WTC11 (cell line): ENCODE results near the gene CYP4X1. TPM values are rescaled to one million over a fixed set of nuclear protein-coding genes. Genes with fewer than 3 reads are reported as not detected.

Source experiments
- ATAC-seq: fragments of 200-7000 bp; cut with Tn5 transposase; 2 replicates; pipeline ENCODE4 v1.10.0; 2021; ENCODE audit warnings: mild to moderate bottlenecking, moderate library complexity
- CTCF ChIA-PET: fragments of 300-600 bp; sonication (Branson Sonifier 250); formaldehyde crosslinking; loops from one replicate; lab custom pipeline; 2021; ENCODE audit warnings: antibody characterized with exemption; lab: Charles Lee
- POLR2A ChIA-PET: fragments of 350-600 bp; sonication (Branson Sonifier 250); formaldehyde crosslinking; loops from one replicate; lab custom pipeline; 2021; ENCODE audit warnings: antibody characterized with exemption; lab: Charles Lee
- DNase-seq: peaks from one replicate; pipeline ENCODE4 v3.0.0; 2021; ENCODE audit warnings: low spot score
- H3K27ac Mint-ChIP-seq: 2 replicates; pipeline ENCODE4 v1.8.0; 2021; ENCODE audit warnings: mixed read lengths
- H3K27me3 Mint-ChIP-seq: 2 replicates; pipeline ENCODE4 v1.8.0; 2021; ENCODE audit warnings: low read depth, mild to moderate bottlenecking, moderate library complexity, mixed read lengths
- H3K36me3 Mint-ChIP-seq: 2 replicates; pipeline ENCODE4 v1.8.0; 2021; ENCODE audit warnings: mixed read lengths
- H3K4me1 Mint-ChIP-seq: 2 replicates; pipeline ENCODE4 v1.8.0; 2022; ENCODE audit warnings: mixed read lengths
- H3K4me3 Mint-ChIP-seq: 2 replicates; pipeline ENCODE4 v1.8.0; 2021; ENCODE audit warnings: mild to moderate bottlenecking, moderate library complexity, mixed read lengths
- H3K9me3 Mint-ChIP-seq: 2 replicates; pipeline ENCODE4 v1.8.0; 2021; ENCODE audit warnings: mixed read lengths
- CREM ChIP-seq: sonication (generic); formaldehyde crosslinking; IDR thresholded peaks from 2 replicates; pipeline ENCODE4 v1.8.1; 2022; ENCODE audit warnings: mild to moderate bottlenecking, missing genetic modification reagents, moderate library complexity
- EMX1 ChIP-seq: fragments of 250-450 bp; sonication (Bioruptor Pico); IDR thresholded peaks from 2 replicates; pipeline ENCODE4 v1.8.0; 2021; ENCODE audit warnings: mild to moderate bottlenecking
- GRHL2 ChIP-seq: fragments of 250-450 bp; sonication (Bioruptor Pico); IDR thresholded peaks from 2 replicates; pipeline ENCODE4 v1.8.0; 2022; ENCODE audit warnings: mild to moderate bottlenecking, moderate library complexity; ENCODE audit not compliant: insufficient replicate concordance, severe bottlenecking
- JUN ChIP-seq: sonication (generic); formaldehyde crosslinking; IDR thresholded peaks from 2 replicates; pipeline ENCODE4 v1.8.0; 2023; ENCODE audit warnings: mild to moderate bottlenecking, missing genetic modification reagents
- MXD4 ChIP-seq: fragments of 250-450 bp; sonication (Bioruptor Pico); IDR thresholded peaks from 2 replicates; pipeline ENCODE4 v1.8.0; 2021; ENCODE audit warnings: mild to moderate bottlenecking, moderate library complexity, borderline replicate concordance
- MYBL2 ChIP-seq: sonication (generic); formaldehyde crosslinking; IDR thresholded peaks from 2 replicates; pipeline ENCODE4 v1.8.1; 2023; ENCODE audit warnings: mild to moderate bottlenecking, moderate library complexity, missing genetic modification reagents
- NR1H2 ChIP-seq: sonication (generic); formaldehyde crosslinking; IDR thresholded peaks from 2 replicates; pipeline ENCODE4 v1.9.0; 2021; ENCODE audit warnings: mild to moderate bottlenecking, moderate library complexity, missing genetic modification reagents
- NR3C1 ChIP-seq: sonication (generic); formaldehyde crosslinking; conservative IDR thresholded peaks from 2 replicates; pipeline ENCODE4 v1.8.1; 2023; ENCODE audit warnings: low read depth, mild to moderate bottlenecking, missing genetic modification reagents
- OVOL2 ChIP-seq: fragments of 250-450 bp; sonication (Bioruptor Pico); IDR thresholded peaks from 2 replicates; pipeline ENCODE4 v1.9.0; 2021; ENCODE audit warnings: mild to moderate bottlenecking, borderline replicate concordance
- SMAD3 ChIP-seq: sonication (generic); formaldehyde crosslinking; IDR thresholded peaks from 2 replicates; pipeline ENCODE4 v1.8.0; 2022; ENCODE audit warnings: missing genetic modification reagents, mild to moderate bottlenecking, borderline replicate concordance
- TEAD4 ChIP-seq: sonication (generic); formaldehyde crosslinking; IDR thresholded peaks from 2 replicates; pipeline ENCODE4 v1.8.0; 2022; ENCODE audit warnings: mild to moderate bottlenecking, missing genetic modification reagents
- ZBTB21 ChIP-seq: sonication (generic); formaldehyde crosslinking; IDR thresholded peaks from 2 replicates; pipeline ENCODE4 v1.8.1; 2023; ENCODE audit warnings: mild to moderate bottlenecking, missing genetic modification reagents, borderline replicate concordance
- ZNF138 ChIP-seq: sonication (generic); formaldehyde crosslinking; conservative IDR thresholded peaks from 2 replicates; pipeline ENCODE4 v1.8.1; 2022; ENCODE audit warnings: mild to moderate bottlenecking, moderate library complexity, missing genetic modification reagents
- ZNF317 ChIP-seq: sonication (generic); formaldehyde crosslinking; IDR thresholded peaks from 2 replicates; pipeline ENCODE4 v1.8.1; 2023; ENCODE audit warnings: low read depth, mild to moderate bottlenecking, moderate library complexity, missing genetic modification reagents, borderline replicate concordance
- ZNF671 ChIP-seq: fragments of 250-450 bp; sonication (Bioruptor Pico); IDR thresholded peaks from 2 replicates; pipeline ENCODE4 v1.8.0; 2021; ENCODE audit warnings: mild to moderate bottlenecking
- total RNA-seq: library from RNA; stranded (reverse); gene quantifications from 3 replicates; pipeline ENCODE4 v1.2.3, GENCODE V29; 2021
- TF ChIP-seq, protein P1 (sequence below): sonication (generic); formaldehyde crosslinking; IDR thresholded peaks from 2 replicates; pipeline ENCODE4 v1.8.1; 2023; ENCODE audit warnings: mild to moderate bottlenecking, moderate library complexity, missing genetic modification reagents
- TF ChIP-seq, protein P2 (sequence below): sonication (generic); formaldehyde crosslinking; IDR thresholded peaks from 2 replicates; pipeline ENCODE4 v1.8.1; 2022; ENCODE audit warnings: low read depth, mild to moderate bottlenecking, moderate library complexity, missing genetic modification reagents, borderline replicate concordance
- TF ChIP-seq, protein P3 (sequence below): sonication (generic); formaldehyde crosslinking; IDR thresholded peaks from 2 replicates; pipeline ENCODE4 v1.8.1; 2022; ENCODE audit warnings: missing genetic modification reagents, borderline replicate concordance
- TF ChIP-seq, protein P4 (sequence below): sonication (generic); formaldehyde crosslinking; IDR thresholded peaks from 2 replicates; pipeline ENCODE4 v1.8.1; 2023; ENCODE audit warnings: mild to moderate bottlenecking, missing genetic modification reagents, moderate library complexity
- TF ChIP-seq, protein P5 (sequence below): fragments of 250-450 bp; sonication (Bioruptor Pico); IDR thresholded peaks from 2 replicates; pipeline ENCODE4 v1.9.0; 2021; ENCODE audit warnings: mild to moderate bottlenecking
- TF ChIP-seq, protein P6 (sequence below): sonication (generic); formaldehyde crosslinking; IDR thresholded peaks from 2 replicates; pipeline ENCODE4 v1.8.0; 2023; ENCODE audit warnings: missing genetic modification reagents
- TF ChIP-seq, protein P7 (sequence below): sonication (generic); formaldehyde crosslinking; IDR thresholded peaks from 2 replicates; pipeline ENCODE4 v1.8.0; 2022; ENCODE audit warnings: mild to moderate bottlenecking, missing genetic modification reagents

CYP4X1 gene
- total RNA-seq, 1 experiment from 2014 or later = 1.3 TPM

DNA sequence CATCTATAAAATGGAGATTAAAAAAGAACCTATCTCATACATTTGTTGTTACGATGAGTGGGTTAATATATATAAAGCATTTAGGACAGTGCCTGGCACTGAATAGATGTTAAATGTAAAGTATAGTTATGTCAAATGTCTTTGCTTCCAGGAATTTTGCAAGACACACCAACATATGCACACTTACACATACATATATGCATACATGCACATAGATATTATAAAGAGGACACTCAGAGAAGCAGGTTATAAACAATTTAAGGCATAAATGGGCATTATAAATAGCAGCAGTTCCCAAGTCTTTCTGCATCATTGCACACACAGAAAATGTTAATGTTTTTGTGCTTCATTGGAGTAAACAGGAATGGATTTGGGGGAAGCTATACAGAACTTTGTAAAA is 13.3 kb downstream of the CYP4X1 start:
- TF ChIP-seq CREM (no peak), MYBL2 (no peak), NR1H2 (CRISPR knock-in tag) (no peak)
- TF ChIP-seq, protein P1, sequence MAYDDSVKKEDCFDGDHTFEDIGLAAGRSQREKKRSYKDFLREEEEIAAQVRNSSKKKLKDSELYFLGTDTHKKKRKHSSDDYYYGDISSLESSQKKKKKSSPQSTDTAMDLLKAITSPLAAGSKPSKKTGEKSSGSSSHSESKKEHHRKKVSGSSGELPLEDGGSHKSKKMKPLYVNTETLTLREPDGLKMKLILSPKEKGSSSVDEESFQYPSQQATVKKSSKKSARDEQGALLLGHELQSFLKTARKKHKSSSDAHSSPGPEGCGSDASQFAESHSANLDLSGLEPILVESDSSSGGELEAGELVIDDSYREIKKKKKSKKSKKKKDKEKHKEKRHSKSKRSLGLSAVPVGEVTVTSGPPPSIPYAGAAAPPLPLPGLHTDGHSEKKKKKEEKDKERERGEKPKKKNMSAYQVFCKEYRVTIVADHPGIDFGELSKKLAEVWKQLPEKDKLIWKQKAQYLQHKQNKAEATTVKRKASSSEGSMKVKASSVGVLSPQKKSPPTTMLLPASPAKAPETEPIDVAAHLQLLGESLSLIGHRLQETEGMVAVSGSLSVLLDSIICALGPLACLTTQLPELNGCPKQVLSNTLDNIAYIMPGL = no peak
- H3K9me3 Mint-ChIP-seq = no peaks in the 10 kb centered on the region
- no peak overlapping the region for H3K27ac Mint-ChIP-seq
- H3K36me3 Mint-ChIP-seq = no peaks in the 10 kb centered on the region
- POLR2A ChIA-PET = interaction anchor here (0.7 kb wide), 1 partner anchor 540 kb away, joined by 3 read pairs; no protein-coding TSS in a partner anchor
- CTCF ChIA-PET = interaction anchor here (0.9 kb wide), 1 partner anchor 11 kb away, joined by 4 read pairs; no protein-coding TSS in a partner anchor
- H3K27me3 Mint-ChIP-seq = peaks cover 10% of the 10 kb centered on the region; the same call in 1 of the 2 replicates
- ATAC-seq (no peak), DNase-seq (no peak)
- H3K4me3 Mint-ChIP-seq = no peak overlapping the region
- no peaks in the 10 kb centered on the region for H3K4me1 Mint-ChIP-seq

DNA sequence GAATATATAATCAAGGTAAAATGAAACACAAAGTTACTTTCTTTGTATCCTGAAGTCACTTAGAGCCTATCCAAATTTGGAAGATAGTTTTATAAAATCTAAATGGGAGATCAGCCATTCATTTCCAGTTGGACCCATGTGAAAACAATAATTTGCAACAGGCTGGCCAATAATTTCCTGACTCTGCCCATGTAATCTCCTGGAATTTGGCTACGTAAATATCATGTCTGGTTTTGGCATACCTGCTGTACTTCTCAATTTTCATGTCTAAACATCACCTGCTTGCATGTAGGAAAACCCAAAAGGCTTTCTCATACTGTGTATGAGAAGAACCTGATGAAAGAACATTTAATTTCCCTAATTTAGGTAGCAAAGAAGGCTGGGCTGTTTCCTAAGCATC is 35.9 kb downstream of the CYP4X1 start:
- TF ChIP-seq EMX1 (CRISPR knock-in tag) (no peak), JUN (no peak), ZNF671 (CRISPR knock-in tag) (no peak), ZNF317 (CRISPR knock-in tag) (no peak), CREM (no peak), MXD4 (CRISPR knock-in tag) (no peak), SMAD3 (CRISPR knock-in tag) (no peak), ZBTB21 (CRISPR knock-in tag) (no peak), TEAD4 (CRISPR knock-in tag) (no peak), NR3C1 (no peak), GRHL2 (CRISPR knock-in tag) (no peak), OVOL2 (CRISPR knock-in tag) (no peak), ZNF138 (CRISPR knock-in tag) (no peak)
- TF ChIP-seq, protein P2, sequence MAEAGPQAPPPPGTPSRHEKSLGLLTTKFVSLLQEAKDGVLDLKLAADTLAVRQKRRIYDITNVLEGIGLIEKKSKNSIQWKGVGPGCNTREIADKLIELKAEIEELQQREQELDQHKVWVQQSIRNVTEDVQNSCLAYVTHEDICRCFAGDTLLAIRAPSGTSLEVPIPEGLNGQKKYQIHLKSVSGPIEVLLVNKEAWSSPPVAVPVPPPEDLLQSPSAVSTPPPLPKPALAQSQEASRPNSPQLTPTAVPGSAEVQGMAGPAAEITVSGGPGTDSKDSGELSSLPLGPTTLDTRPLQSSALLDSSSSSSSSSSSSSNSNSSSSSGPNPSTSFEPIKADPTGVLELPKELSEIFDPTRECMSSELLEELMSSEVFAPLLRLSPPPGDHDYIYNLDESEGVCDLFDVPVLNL = no peak
- TF ChIP-seq, protein P3, sequence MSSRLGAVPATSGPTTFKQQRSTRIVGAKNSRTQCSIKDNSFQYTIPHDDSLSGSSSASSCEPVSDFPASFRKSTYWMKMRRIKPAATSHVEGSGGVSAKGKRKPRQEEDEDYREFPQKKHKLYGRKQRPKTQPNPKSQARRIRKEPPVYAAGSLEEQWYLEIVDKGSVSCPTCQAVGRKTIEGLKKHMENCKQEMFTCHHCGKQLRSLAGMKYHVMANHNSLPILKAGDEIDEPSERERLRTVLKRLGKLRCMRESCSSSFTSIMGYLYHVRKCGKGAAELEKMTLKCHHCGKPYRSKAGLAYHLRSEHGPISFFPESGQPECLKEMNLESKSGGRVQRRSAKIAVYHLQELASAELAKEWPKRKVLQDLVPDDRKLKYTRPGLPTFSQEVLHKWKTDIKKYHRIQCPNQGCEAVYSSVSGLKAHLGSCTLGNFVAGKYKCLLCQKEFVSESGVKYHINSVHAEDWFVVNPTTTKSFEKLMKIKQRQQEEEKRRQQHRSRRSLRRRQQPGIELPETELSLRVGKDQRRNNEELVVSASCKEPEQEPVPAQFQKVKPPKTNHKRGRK (CRISPR knock-in tag) = no peak
- TF ChIP-seq, protein P4, sequence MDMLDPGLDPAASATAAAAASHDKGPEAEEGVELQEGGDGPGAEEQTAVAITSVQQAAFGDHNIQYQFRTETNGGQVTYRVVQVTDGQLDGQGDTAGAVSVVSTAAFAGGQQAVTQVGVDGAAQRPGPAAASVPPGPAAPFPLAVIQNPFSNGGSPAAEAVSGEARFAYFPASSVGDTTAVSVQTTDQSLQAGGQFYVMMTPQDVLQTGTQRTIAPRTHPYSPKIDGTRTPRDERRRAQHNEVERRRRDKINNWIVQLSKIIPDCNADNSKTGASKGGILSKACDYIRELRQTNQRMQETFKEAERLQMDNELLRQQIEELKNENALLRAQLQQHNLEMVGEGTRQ = no peak
- TF ChIP-seq, protein P5, sequence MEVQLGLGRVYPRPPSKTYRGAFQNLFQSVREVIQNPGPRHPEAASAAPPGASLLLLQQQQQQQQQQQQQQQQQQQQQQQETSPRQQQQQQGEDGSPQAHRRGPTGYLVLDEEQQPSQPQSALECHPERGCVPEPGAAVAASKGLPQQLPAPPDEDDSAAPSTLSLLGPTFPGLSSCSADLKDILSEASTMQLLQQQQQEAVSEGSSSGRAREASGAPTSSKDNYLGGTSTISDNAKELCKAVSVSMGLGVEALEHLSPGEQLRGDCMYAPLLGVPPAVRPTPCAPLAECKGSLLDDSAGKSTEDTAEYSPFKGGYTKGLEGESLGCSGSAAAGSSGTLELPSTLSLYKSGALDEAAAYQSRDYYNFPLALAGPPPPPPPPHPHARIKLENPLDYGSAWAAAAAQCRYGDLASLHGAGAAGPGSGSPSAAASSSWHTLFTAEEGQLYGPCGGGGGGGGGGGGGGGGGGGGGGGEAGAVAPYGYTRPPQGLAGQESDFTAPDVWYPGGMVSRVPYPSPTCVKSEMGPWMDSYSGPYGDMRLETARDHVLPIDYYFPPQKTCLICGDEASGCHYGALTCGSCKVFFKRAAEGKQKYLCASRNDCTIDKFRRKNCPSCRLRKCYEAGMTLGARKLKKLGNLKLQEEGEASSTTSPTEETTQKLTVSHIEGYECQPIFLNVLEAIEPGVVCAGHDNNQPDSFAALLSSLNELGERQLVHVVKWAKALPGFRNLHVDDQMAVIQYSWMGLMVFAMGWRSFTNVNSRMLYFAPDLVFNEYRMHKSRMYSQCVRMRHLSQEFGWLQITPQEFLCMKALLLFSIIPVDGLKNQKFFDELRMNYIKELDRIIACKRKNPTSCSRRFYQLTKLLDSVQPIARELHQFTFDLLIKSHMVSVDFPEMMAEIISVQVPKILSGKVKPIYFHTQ (CRISPR knock-in tag) = no peak
- TF ChIP-seq, protein P6, sequence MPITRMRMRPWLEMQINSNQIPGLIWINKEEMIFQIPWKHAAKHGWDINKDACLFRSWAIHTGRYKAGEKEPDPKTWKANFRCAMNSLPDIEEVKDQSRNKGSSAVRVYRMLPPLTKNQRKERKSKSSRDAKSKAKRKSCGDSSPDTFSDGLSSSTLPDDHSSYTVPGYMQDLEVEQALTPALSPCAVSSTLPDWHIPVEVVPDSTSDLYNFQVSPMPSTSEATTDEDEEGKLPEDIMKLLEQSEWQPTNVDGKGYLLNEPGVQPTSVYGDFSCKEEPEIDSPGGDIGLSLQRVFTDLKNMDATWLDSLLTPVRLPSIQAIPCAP = no peak
- TF ChIP-seq, protein P7, sequence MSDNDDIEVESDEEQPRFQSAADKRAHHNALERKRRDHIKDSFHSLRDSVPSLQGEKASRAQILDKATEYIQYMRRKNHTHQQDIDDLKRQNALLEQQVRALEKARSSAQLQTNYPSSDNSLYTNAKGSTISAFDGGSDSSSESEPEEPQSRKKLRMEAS (CRISPR knock-in tag) = no peak
- DNase-seq (no peak), ATAC-seq (no peak)
- Mint-ChIP-seq H3K27me3 (peaks cover 39% of the 10 kb centered on the region), H3K9me3 (peaks cover 14% of the 10 kb centered on the region), H3K4me1 (no peaks in the 10 kb centered on the region), H3K4me3 (no peak overlapping the region), H3K36me3 (no peaks in the 10 kb centered on the region), H3K27ac (no peak overlapping the region)
- ChIA-PET POLR2A (no interaction called here), CTCF (no interaction called here)
